Fibroblast of lung (primary cell): ENCODE data around the gene APC. TPM values are rescaled to one million over a fixed set of nuclear protein-coding genes. Genes with fewer than 3 reads are reported as not detected.

Experiments
- DNase-seq, 2 donors: peaks; one replicate each; pipeline versions ENCODE4 v3.0.0 to v3.0.0-alpha.2; 2010; ENCODE audit warnings: low read depth in 2 of 2
- H2AFZ ChIP-seq: 2 replicates; pipeline ENCODE4 v1.5.1; 2012; ENCODE audit warnings: low read length, control low read depth, inconsistent platforms
- H3K27ac ChIP-seq: 2 replicates; pipeline ENCODE4 v1.5.1; 2011; ENCODE audit warnings: low read length, control low read depth; ENCODE audit not compliant: insufficient read depth
- H3K27me3 ChIP-seq: 2 replicates; pipeline ENCODE4 v1.5.1; 2011; ENCODE audit warnings: mild to moderate bottlenecking, low read length; ENCODE audit not compliant: control insufficient read depth, insufficient read depth
- H3K36me3 ChIP-seq: 2 replicates; pipeline ENCODE4 v1.5.1; 2011; ENCODE audit warnings: low read length; ENCODE audit not compliant: control insufficient read depth, insufficient read depth
- H3K4me1 ChIP-seq: 2 replicates; pipeline ENCODE4 v1.5.1; 2011; ENCODE audit warnings: low read length; ENCODE audit not compliant: control insufficient read depth, insufficient read depth; ENCODE audit errors: extremely low read depth
- H3K4me2 ChIP-seq: 2 replicates; pipeline ENCODE4 v1.5.1; 2011; ENCODE audit warnings: low read length, control low read depth; ENCODE audit not compliant: insufficient read depth; ENCODE audit errors: extremely low read depth
- H3K4me3 ChIP-seq, 4 experiments: fragments of 200-600 bp in 1 of 4; sonication (generic) in 1 of 4; replicated peaks in 1 of 4; 2 replicates each; pipeline ENCODE4 v1.5.1; 2011 to 2016; ENCODE audit warnings: low read length in 4 of 4, low read depth in 3 of 4, mild to moderate bottlenecking in 3 of 4, control low read depth in 2 of 4, inconsistent platforms in 1 of 4, mixed read lengths in 1 of 4; ENCODE audit not compliant: insufficient read depth in 1 of 4; ENCODE audit errors: control extremely low read depth in 1 of 4
- H3K79me2 ChIP-seq: 2 replicates; pipeline ENCODE4 v1.5.1; 2012; ENCODE audit warnings: mild to moderate bottlenecking, low read length, inconsistent platforms; ENCODE audit not compliant: control insufficient read depth, insufficient read depth
- H3K9ac ChIP-seq: 2 replicates; pipeline ENCODE4 v1.5.1; 2011; ENCODE audit warnings: mild to moderate bottlenecking, low read length, control low read depth; ENCODE audit not compliant: insufficient read depth
- H3K9me3 ChIP-seq: 2 replicates; pipeline ENCODE4 v1.5.1; 2012; ENCODE audit warnings: low read depth, low read length; ENCODE audit not compliant: control insufficient read depth, insufficient read depth
- H4K20me1 ChIP-seq: 2 replicates; pipeline ENCODE4 v1.5.1; 2011; ENCODE audit warnings: low read length; ENCODE audit not compliant: control insufficient read depth, insufficient read depth; ENCODE audit errors: extremely low read depth
- EZH2 ChIP-seq: IDR thresholded peaks from 2 replicates; pipeline ENCODE4 v1.5.1; 2012; ENCODE audit warnings: low read length, control low read depth, mild to moderate bottlenecking; ENCODE audit errors: missing control alignments
- polyA plus RNA-seq, 2 donors: library from polyadenylated mRNA; depleted of rRNA in 1 of 2; stranded (reverse) in 1 of 2; unstranded in 1 of 2; fragments of >200 nt; gene quantifications; 2 replicates each; pipeline ENCODE4 v1.2.1, GENCODE V29; 2011 to 2012; ENCODE audit warnings: missing spikeins in 1 of 2
- total RNA-seq: library from RNA; depleted of rRNA; stranded (reverse); fragments of >200 nt; gene quantifications from 2 replicates; pipeline ENCODE4 v1.2.1, GENCODE V29; 2014
- TF ChIP-seq, protein P1 (sequence below), 2 donors: IDR thresholded peaks in 1 of 2; conservative IDR thresholded peaks in 1 of 2; 1 replicate in 1 of 2; 2 replicates in 1 of 2; pipeline ENCODE4 v1.5.1; 2011 to 2012; ENCODE audit warnings: low read length in 2 of 2, control low read depth in 1 of 2, inconsistent platforms in 1 of 2, low read depth in 1 of 2, mild to moderate bottlenecking in 1 of 2

The APC gene
- total and polyA plus RNA-seq, 2 donors (not counting 1 experiment from before 2014, with no cell fraction given): 23.6 to 69.9 TPM

DNA sequence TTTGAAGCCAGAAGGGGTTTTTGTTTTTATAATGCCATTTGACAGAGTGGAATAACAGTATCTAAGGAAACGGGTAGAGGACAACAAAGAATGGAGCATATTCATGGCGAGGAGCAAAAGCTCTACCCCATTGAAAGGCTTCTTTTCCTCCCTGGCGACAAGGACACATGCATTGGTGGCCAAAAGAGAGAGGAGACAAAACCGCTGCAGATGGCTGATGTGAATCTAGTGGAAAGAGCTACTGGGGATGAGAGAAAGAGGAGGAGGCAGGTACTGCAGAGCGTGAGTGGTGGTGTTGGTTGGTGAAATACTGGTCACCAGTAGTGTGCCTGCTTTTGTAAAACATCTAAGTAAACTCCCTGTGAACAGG, 491 bp downstream of the APC start:
- Histone ChIP-seq H3K9ac (peak overlapping the region; percentile 79), H3K4me1 (peaks cover 7% of the 10 kb centered on the region), H3K79me2 (peaks cover 40% of the 10 kb centered on the region), H3K4me2 (peak overlapping the region; percentile 86), H2AFZ (peak overlapping the region; percentile 80), H3K36me3 (no peaks in the 10 kb centered on the region), H3K27ac (peak overlapping the region; percentile 90), H3K9me3 (no peaks in the 10 kb centered on the region), H3K4me3 (peak overlapping the region; percentile 70 to 90 (median 78)), H4K20me1 (no peaks in the 10 kb centered on the region), H3K27me3 (no peaks in the 10 kb centered on the region)
- no peak for TF ChIP-seq EZH2
- peak in 1 of 2 donors; percentile 9 for DNase-seq

DNA sequence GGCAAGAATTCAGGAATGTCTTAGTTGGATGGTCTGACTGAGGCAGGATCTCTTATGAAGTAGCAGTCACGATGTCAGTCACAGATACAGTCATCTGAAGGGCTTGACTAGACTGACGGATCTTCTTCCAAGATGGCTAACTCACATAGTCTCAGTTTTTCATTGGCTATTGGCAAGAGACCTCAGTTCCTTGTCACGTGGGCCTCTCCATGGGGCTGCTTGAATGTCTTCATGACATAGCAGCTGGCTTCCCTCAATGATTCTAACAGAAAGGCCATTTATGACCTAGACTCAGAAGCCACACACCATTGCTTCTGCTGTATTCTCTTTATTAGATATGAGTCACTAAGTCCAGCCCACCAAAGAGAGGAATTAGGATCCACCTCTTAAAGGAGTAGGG, 4.7 kb downstream of the APC start:
- H4K20me1 ChIP-seq: no peaks in the 10 kb centered on the region
- no peak overlapping the region for H2AFZ ChIP-seq
- peak; percentile 24 to 31 for DNase-seq

DNA sequence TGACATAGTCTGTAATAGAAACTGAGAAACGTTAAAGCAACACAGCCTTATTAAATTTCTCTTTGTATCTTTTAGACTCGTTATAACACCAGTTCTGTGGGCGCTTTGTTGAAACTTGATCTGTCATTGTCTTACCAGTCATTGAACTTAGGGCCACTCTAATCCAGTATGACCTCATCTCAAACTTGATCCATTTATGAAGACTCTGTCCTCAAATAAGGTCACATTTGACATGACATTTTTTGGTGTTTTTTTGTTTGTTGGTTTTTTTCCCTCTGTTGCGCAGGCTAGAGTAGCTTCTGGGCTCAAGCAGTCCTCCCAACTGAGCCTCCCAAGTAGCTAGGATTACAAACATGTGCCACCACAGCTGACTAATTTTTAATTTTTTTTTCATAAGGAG, 5.9 kb downstream of the APC start:
- no peak overlapping the region for H3K4me3 ChIP-seq
- no peak overlapping the region for H3K9ac ChIP-seq
- no peaks in the 10 kb centered on the region for H3K27me3 ChIP-seq
- peaks cover 43% of the 10 kb centered on the region for H3K79me2 ChIP-seq
- no peak for TF ChIP-seq EZH2
- TF ChIP-seq, protein P1, sequence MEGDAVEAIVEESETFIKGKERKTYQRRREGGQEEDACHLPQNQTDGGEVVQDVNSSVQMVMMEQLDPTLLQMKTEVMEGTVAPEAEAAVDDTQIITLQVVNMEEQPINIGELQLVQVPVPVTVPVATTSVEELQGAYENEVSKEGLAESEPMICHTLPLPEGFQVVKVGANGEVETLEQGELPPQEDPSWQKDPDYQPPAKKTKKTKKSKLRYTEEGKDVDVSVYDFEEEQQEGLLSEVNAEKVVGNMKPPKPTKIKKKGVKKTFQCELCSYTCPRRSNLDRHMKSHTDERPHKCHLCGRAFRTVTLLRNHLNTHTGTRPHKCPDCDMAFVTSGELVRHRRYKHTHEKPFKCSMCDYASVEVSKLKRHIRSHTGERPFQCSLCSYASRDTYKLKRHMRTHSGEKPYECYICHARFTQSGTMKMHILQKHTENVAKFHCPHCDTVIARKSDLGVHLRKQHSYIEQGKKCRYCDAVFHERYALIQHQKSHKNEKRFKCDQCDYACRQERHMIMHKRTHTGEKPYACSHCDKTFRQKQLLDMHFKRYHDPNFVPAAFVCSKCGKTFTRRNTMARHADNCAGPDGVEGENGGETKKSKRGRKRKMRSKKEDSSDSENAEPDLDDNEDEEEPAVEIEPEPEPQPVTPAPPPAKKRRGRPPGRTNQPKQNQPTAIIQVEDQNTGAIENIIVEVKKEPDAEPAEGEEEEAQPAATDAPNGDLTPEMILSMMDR (conservative IDR thresholded peaks at IDR 0.05 in 1 of 2, IDR thresholded peaks at IDR 0.05 in 1 of 2; ENCODE audit: low read depth in 1 of 2, low read length in 2 of 2): no peak
- H3K27ac ChIP-seq: no peak overlapping the region
- H3K4me2 ChIP-seq: no peak overlapping the region
- no peak for DNase-seq
- no peaks in the 10 kb centered on the region for H4K20me1 ChIP-seq
- no peak overlapping the region for H2AFZ ChIP-seq
- H3K9me3 ChIP-seq: no peaks in the 10 kb centered on the region
- no peaks in the 10 kb centered on the region for H3K4me1 ChIP-seq
- no peaks in the 10 kb centered on the region for H3K36me3 ChIP-seq

More for the DNA sequence above, 4.7 kb downstream of the APC start:
- Histone ChIP-seq H3K79me2 (peaks cover 51% of the 10 kb centered on the region), H3K9me3 (no peaks in the 10 kb centered on the region), H3K4me3 (no peak overlapping the region), H3K27me3 (no peaks in the 10 kb centered on the region), H3K4me2 (no peak overlapping the region), H3K9ac (no peak overlapping the region), H3K4me1 (no peaks in the 10 kb centered on the region), H3K27ac (no peak overlapping the region), H3K36me3 (no peaks in the 10 kb centered on the region)
- no peak for TF ChIP-seq EZH2
- TF ChIP-seq, protein P1 (conservative IDR thresholded peaks at IDR 0.05 in 1 of 2, IDR thresholded peaks at IDR 0.05 in 1 of 2; ENCODE audit: low read depth in 1 of 2, low read length in 2 of 2): no peak
